ENCODE results near the gene PAX3. TPM values are rescaled to one million over a fixed set of nuclear protein-coding genes. Genes with fewer than 3 reads are reported as not detected.

Gene PAX3
- total RNA-seq = not detected in 2 replicates

GRCh38 chr2:222298311-222299150 lies at the start of gene PAX3:
Gene PAX3, minus strand, starts transcription at chr2:222298998. Its CDS starts 383 bp downstream, at chr2:222298615.

Other genes starting within 250 kb of the PAX3 start
- not detected in 2 replicates for gene SGPP2, start 125.5 kb upstream of the PAX3 start, total RNA-seq